SK-N-SH treated with all-trans-retinoic acid at 6 μM for 48 hours (cell line): ENCODE data around the gene ZNF778.

Source experiments
- ARNTL ChIP-seq: fragments of 450-650 bp; formaldehyde crosslinking; IDR thresholded peaks from 2 replicates; pipeline ENCODE4 v1.5.0; 2020; ENCODE audit warnings: low read depth, mild to moderate bottlenecking, moderate library complexity, borderline replicate concordance
- BACH2 ChIP-seq: fragments of 250-450 bp; sonication (Bioruptor Pico); IDR thresholded peaks from 2 replicates; pipeline ENCODE4 v1.9.0; 2021; ENCODE audit warnings: mild to moderate bottlenecking, borderline replicate concordance
- ISL1 ChIP-seq: fragments of 250-450 bp; sonication (Bioruptor Pico); IDR thresholded peaks from 2 replicates; pipeline ENCODE4 v2.1.2; 2022; ENCODE audit warnings: mild to moderate bottlenecking, moderate library complexity
- OSR1 ChIP-seq: fragments of 250-450 bp; sonication (Bioruptor Pico); IDR thresholded peaks from 2 replicates; pipeline ENCODE4 v1.8.0; 2022; ENCODE audit warnings: moderate library complexity, mild to moderate bottlenecking, inconsistent platforms
- RARB ChIP-seq: fragments of 250-450 bp; sonication (Bioruptor Pico); IDR thresholded peaks from 2 replicates; pipeline ENCODE4 v1.8.0; 2021; ENCODE audit warnings: mild to moderate bottlenecking, moderate library complexity
- ZC3H10 ChIP-seq: fragments of 250-450 bp; sonication (Bioruptor Pico); IDR thresholded peaks from 2 replicates; pipeline ENCODE4 v1.5.1; 2021; ENCODE audit warnings: mild to moderate bottlenecking, moderate library complexity
- ZFP3 ChIP-seq: fragments of 250-450 bp; sonication (Bioruptor Pico); IDR thresholded peaks from 2 replicates; pipeline ENCODE4 v1.5.0; 2020; ENCODE audit warnings: mild to moderate bottlenecking, moderate library complexity
- ZFP30 ChIP-seq: fragments of 450-650 bp; formaldehyde crosslinking; IDR thresholded peaks from 2 replicates; pipeline ENCODE4 v1.5.0; 2022; ENCODE audit warnings: mild to moderate bottlenecking, moderate library complexity
- ZNF565 ChIP-seq: fragments of 450-650 bp; formaldehyde crosslinking; conservative IDR thresholded peaks from 2 replicates; pipeline ENCODE4 v1.5.0; 2020; ENCODE audit warnings: low read depth, mild to moderate bottlenecking, moderate library complexity
- ZNF70 ChIP-seq: fragments of 450-650 bp; formaldehyde crosslinking; IDR thresholded peaks from 2 replicates; pipeline ENCODE4 v1.5.0; 2020; ENCODE audit warnings: mild to moderate bottlenecking, moderate library complexity
- TF ChIP-seq, protein P1 (sequence below): fragments of 250-450 bp; sonication (Bioruptor Pico); IDR thresholded peaks from 2 replicates; pipeline ENCODE4 v1.8.0; 2020; ENCODE audit warnings: mild to moderate bottlenecking, moderate library complexity, borderline replicate concordance
- TF ChIP-seq, protein P2 (sequence below): fragments of 250-450 bp; sonication (Bioruptor Pico); IDR thresholded peaks from 2 replicates; pipeline ENCODE4 v1.5.1; 2020; ENCODE audit warnings: low read depth, mild to moderate bottlenecking, moderate library complexity
- TF ChIP-seq, protein P3 (sequence below): fragments of 250-450 bp; sonication (Bioruptor Pico); IDR thresholded peaks from 2 replicates; pipeline ENCODE4 v1.5.0; 2020; ENCODE audit warnings: mild to moderate bottlenecking, moderate library complexity
- TF ChIP-seq, protein P4 (sequence below): fragments of 250-450 bp; sonication (Bioruptor Pico); IDR thresholded peaks from 2 replicates; pipeline ENCODE4 v1.5.1; 2021; ENCODE audit warnings: mild to moderate bottlenecking, moderate library complexity

DNA sequence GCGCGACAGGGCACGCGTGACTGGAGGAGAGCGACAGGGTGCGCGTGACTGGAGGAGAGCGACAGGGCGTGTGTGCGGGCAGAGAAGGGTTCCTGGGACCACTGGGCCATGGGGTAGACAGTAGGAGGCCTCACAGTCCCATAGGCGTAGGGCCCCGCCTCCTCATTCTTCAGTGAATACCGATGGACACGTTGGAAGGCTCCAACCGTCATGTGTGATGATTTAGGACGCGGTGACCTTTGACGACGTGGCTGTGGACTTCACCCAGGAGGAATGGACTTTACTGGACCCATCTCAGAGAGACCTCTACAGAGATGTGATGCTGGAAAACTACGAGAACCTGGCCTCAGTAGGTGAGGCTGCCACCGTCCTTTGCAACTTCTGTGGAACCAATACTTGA lies 5.4 kb downstream of the ZNF778 start:
- TF ChIP-seq, protein P1, sequence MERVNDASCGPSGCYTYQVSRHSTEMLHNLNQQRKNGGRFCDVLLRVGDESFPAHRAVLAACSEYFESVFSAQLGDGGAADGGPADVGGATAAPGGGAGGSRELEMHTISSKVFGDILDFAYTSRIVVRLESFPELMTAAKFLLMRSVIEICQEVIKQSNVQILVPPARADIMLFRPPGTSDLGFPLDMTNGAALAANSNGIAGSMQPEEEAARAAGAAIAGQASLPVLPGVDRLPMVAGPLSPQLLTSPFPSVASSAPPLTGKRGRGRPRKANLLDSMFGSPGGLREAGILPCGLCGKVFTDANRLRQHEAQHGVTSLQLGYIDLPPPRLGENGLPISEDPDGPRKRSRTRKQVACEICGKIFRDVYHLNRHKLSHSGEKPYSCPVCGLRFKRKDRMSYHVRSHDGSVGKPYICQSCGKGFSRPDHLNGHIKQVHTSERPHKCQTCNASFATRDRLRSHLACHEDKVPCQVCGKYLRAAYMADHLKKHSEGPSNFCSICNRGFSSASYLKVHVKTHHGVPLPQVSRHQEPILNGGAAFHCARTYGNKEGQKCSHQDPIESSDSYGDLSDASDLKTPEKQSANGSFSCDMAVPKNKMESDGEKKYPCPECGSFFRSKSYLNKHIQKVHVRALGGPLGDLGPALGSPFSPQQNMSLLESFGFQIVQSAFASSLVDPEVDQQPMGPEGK (CRISPR knock-in tag) = no peak
- TF ChIP-seq, protein P2, sequence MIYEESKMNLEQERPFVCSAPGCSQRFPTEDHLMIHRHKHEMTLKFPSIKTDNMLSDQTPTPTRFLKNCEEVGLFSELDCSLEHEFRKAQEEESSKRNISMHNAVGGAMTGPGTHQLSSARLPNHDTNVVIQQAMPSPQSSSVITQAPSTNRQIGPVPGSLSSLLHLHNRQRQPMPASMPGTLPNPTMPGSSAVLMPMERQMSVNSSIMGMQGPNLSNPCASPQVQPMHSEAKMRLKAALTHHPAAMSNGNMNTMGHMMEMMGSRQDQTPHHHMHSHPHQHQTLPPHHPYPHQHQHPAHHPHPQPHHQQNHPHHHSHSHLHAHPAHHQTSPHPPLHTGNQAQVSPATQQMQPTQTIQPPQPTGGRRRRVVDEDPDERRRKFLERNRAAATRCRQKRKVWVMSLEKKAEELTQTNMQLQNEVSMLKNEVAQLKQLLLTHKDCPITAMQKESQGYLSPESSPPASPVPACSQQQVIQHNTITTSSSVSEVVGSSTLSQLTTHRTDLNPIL = no peak
- TF ChIP-seq, protein P3, sequence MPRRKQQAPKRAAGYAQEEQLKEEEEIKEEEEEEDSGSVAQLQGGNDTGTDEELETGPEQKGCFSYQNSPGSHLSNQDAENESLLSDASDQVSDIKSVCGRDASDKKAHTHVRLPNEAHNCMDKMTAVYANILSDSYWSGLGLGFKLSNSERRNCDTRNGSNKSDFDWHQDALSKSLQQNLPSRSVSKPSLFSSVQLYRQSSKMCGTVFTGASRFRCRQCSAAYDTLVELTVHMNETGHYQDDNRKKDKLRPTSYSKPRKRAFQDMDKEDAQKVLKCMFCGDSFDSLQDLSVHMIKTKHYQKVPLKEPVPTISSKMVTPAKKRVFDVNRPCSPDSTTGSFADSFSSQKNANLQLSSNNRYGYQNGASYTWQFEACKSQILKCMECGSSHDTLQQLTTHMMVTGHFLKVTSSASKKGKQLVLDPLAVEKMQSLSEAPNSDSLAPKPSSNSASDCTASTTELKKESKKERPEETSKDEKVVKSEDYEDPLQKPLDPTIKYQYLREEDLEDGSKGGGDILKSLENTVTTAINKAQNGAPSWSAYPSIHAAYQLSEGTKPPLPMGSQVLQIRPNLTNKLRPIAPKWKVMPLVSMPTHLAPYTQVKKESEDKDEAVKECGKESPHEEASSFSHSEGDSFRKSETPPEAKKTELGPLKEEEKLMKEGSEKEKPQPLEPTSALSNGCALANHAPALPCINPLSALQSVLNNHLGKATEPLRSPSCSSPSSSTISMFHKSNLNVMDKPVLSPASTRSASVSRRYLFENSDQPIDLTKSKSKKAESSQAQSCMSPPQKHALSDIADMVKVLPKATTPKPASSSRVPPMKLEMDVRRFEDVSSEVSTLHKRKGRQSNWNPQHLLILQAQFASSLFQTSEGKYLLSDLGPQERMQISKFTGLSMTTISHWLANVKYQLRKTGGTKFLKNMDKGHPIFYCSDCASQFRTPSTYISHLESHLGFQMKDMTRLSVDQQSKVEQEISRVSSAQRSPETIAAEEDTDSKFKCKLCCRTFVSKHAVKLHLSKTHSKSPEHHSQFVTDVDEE (CRISPR knock-in tag) = no peak
- TF ChIP-seq ZFP3 (CRISPR knock-in tag) (no peak), ZNF565 (CRISPR knock-in tag) (no peak), ARNTL (CRISPR knock-in tag) (no peak), ISL1 (no peak), ZFP30 (no peak), BACH2 (CRISPR knock-in tag) (no peak), ZNF70 (CRISPR knock-in tag) (no peak), OSR1 (no peak), RARB (no peak), ZC3H10 (CRISPR knock-in tag) (no peak)
- TF ChIP-seq, protein P4, sequence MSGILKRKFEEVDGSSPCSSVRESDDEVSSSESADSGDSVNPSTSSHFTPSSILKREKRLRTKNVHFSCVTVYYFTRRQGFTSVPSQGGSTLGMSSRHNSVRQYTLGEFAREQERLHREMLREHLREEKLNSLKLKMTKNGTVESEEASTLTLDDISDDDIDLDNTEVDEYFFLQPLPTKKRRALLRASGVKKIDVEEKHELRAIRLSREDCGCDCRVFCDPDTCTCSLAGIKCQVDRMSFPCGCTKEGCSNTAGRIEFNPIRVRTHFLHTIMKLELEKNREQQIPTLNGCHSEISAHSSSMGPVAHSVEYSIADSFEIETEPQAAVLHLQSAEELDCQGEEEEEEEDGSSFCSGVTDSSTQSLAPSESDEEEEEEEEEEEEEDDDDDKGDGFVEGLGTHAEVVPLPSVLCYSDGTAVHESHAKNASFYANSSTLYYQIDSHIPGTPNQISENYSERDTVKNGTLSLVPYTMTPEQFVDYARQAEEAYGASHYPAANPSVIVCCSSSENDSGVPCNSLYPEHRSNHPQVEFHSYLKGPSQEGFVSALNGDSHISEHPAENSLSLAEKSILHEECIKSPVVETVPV (CRISPR knock-in tag) = no peak
